Activated B cell treated with CpG ODN at 0.5 μM for 24 hours (primary cell): ENCODE measurements around the gene P4HA3. TPM values are rescaled to one million over a fixed set of nuclear protein-coding genes. Genes with fewer than 3 reads are reported as not detected.

Experiments used
- ATAC-seq: fragments of 200-7000 bp; cut with Tn5 transposase; one replicate; pipeline ENCODE4 v1.10.0; 2021; ENCODE audit warnings: low read depth, mild to moderate bottlenecking, moderate library complexity
- CTCF ChIA-PET: fragments of 350-600 bp; sonication (Branson Sonifier 250); formaldehyde crosslinking; loops from one replicate; lab custom pipeline; 2021; ENCODE audit warnings: antibody characterized with exemption; lab: Charles Lee
- POLR2A ChIA-PET: fragments of 350-600 bp; sonication (Branson Sonifier 250); formaldehyde crosslinking; loops from one replicate; lab custom pipeline; 2021; ENCODE audit warnings: antibody characterized with exemption; lab: Charles Lee
- DNase-seq: peaks from one replicate; pipeline ENCODE4 v3.0.0; 2022
- H3K27ac Mint-ChIP-seq: one replicate; pipeline ENCODE4 v1.8.0; 2020; ENCODE audit warnings: mixed read lengths
- H3K27me3 Mint-ChIP-seq: one replicate; pipeline ENCODE4 v1.8.0; 2021; ENCODE audit warnings: mixed read lengths
- H3K36me3 Mint-ChIP-seq: one replicate; pipeline ENCODE4 v1.8.0; 2021; ENCODE audit warnings: low read depth, mixed read lengths
- H3K4me1 Mint-ChIP-seq: one replicate; pipeline ENCODE4 v1.8.0; 2021; ENCODE audit warnings: mixed read lengths
- H3K4me3 Mint-ChIP-seq: one replicate; pipeline ENCODE4 v1.8.0; 2020; ENCODE audit warnings: mild to moderate bottlenecking, mixed read lengths
- H3K9me3 Mint-ChIP-seq: one replicate; pipeline ENCODE4 v1.8.0; 2020; ENCODE audit warnings: mixed read lengths
- intact Hi-C: fragments of 100-400 bp; cut with micrococcal nuclease; formaldehyde crosslinking; loops from one replicate; pipeline ENCODE4 v1.15.1; 2024
- total RNA-seq: library from RNA; stranded (reverse); gene quantifications from 2 replicates; pipeline ENCODE4 v1.2.3, GENCODE V29; 2022
- TF ChIP-seq, protein P1 (sequence below): fragments of 200-600 bp; IDR thresholded peaks from one replicate; pipeline ENCODE4 v1.8.0; 2022; ENCODE audit warnings: antibody characterized with exemption, mild to moderate bottlenecking

Gene P4HA3
- not detected in 2 replicates for total RNA-seq

DNA sequence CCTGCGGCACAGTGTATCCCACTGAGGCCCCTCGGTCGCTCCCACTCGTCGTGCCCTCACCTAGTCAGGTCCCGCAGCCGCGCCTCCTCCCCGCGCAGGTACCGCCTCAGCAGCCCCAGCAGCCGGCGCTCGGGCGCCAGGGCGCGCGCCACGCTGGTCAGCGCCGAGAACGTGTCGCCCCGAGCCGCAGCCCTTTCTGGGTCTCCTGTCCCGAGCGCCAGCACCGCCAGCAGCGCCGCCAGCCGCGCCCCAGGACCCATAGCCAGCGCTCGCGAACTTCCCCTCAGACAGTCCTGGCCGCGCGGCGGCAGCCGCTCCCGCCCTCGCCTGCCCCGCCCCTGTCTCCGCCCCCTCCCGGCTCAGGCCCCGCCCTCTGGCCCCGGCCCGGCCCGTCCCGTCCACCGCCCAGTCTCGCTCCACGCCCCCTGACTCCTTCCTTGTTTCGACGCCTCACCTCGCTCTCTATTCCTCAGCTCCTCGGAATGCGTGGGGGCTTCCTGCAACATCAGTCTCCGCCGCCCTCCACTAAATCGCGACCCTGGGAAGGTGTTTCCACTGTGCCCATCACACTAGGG lies at the start of gene P4HA3:
Gene P4HA3, minus strand, starts transcription at position 289 of the 575 bp plus-strand sequence. Its CDS starts 29 bp downstream, at position 260.
- Mint-ChIP-seq H3K27ac (peak within 1 kb of the TSS; percentile 3), H3K9me3 (peaks cover 2% of the 10 kb centered on the region), H3K36me3 (no peaks in the 10 kb centered on the region), H3K4me1 (peaks cover 13% of the 10 kb centered on the region), H3K4me3 (peak within 1 kb of the TSS; percentile 21), H3K27me3 (peaks cover 25% of the 10 kb centered on the region)
- ChIA-PET CTCF (no interaction called here), POLR2A (no interaction called here)
- TF ChIP-seq, protein P1, sequence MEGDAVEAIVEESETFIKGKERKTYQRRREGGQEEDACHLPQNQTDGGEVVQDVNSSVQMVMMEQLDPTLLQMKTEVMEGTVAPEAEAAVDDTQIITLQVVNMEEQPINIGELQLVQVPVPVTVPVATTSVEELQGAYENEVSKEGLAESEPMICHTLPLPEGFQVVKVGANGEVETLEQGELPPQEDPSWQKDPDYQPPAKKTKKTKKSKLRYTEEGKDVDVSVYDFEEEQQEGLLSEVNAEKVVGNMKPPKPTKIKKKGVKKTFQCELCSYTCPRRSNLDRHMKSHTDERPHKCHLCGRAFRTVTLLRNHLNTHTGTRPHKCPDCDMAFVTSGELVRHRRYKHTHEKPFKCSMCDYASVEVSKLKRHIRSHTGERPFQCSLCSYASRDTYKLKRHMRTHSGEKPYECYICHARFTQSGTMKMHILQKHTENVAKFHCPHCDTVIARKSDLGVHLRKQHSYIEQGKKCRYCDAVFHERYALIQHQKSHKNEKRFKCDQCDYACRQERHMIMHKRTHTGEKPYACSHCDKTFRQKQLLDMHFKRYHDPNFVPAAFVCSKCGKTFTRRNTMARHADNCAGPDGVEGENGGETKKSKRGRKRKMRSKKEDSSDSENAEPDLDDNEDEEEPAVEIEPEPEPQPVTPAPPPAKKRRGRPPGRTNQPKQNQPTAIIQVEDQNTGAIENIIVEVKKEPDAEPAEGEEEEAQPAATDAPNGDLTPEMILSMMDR = no peak
- DNase-seq = peak; percentile 34
- intact Hi-C loops = no loop called here
- peak; percentile 96 for ATAC-seq

DNA sequence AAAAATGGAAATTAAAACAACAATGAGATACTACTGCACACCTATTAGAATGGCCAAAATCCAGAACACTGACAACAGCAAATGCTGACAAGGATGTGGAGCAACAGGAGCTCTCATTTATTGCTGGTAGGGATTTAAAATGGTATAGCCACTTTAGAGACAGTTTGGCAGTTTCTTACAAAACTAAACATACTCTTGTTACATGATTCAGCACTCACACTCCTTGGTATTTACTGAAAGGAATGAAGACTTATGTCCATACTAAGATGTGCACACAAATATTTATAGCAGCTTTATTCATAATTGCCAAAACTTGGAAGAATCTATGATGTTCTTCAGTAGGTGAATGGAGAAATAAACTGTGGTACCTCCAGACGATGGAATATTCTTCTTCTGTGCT lies 46.0 kb upstream of the P4HA3 start:
- H3K9me3 Mint-ChIP-seq = no peaks in the 10 kb centered on the region
- H3K4me1 Mint-ChIP-seq = no peaks in the 10 kb centered on the region
- intact Hi-C loops = no loop called here
- ATAC-seq = no peak
- H3K4me3 Mint-ChIP-seq = no peak overlapping the region
- DNase-seq = no peak
- TF ChIP-seq, protein P1 = no peak
- H3K27ac Mint-ChIP-seq = no peak overlapping the region
- ChIA-PET POLR2A (no interaction called here), CTCF (no interaction called here)
- H3K27me3 Mint-ChIP-seq = no peaks in the 10 kb centered on the region
- peaks cover 65% of the 10 kb centered on the region for H3K36me3 Mint-ChIP-seq

DNA sequence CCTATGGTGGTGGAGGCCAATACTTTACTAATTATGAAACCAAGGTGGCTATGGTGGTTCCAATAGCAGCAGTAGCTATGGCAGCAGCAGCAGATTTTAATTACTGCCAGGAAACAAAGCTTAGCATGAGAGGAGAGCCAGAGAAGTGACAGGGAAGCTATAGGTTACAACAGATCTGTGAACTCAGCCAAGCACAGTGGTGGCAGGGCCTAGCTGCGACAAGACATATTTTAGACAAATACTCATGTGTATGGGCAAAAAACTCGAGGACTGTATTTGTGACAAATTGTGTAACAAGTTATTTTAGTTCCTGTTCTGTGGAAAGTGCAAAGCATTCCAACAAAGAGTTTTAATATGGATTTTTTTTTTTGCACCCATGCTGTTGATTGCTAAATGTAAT lies 44.2 kb upstream of the P4HA3 start:
- no peak for ATAC-seq
- CTCF ChIA-PET = interaction anchor here (0.6 kb wide), 1 partner anchor 98 kb away, joined by 3 read pairs; no protein-coding TSS in a partner anchor

DNA sequence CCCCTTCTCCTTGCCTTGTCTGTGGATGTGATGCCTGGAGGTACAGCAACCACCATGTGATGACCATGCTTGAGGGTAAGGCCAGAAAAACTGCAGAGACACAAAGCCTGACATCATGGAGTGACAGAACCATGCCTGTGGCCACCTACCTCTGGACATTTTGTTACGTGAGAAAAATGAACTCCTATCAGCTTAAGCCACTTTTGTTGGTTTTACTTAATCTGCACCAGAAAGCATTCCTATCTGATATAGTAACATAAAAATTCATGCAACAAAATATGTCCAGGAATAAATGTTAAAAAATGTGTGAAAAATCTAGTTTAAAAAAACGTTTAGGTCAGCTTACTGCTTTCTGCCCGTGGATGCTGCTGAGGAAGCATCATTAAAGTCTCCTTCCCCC lies 42.6 kb upstream of the P4HA3 start:
- no peaks in the 10 kb centered on the region for H3K9me3 Mint-ChIP-seq
- H3K27ac Mint-ChIP-seq = no peak overlapping the region
- CTCF ChIA-PET = no interaction called here
- DNase-seq (no peak), ATAC-seq (no peak)
- POLR2A ChIA-PET = no interaction called here
- H3K36me3 Mint-ChIP-seq = peaks cover 40% of the 10 kb centered on the region
- no peaks in the 10 kb centered on the region for H3K4me1 Mint-ChIP-seq
- H3K4me3 Mint-ChIP-seq = no peak overlapping the region
- TF ChIP-seq, protein P1 = no peak
- intact Hi-C loops = no loop called here
- no peaks in the 10 kb centered on the region for H3K27me3 Mint-ChIP-seq

More for the DNA sequence above, 44.2 kb upstream of the P4HA3 start:
- Mint-ChIP-seq H3K36me3 (peaks cover 51% of the 10 kb centered on the region), H3K4me1 (no peaks in the 10 kb centered on the region), H3K27me3 (no peaks in the 10 kb centered on the region), H3K9me3 (no peaks in the 10 kb centered on the region), H3K4me3 (no peak overlapping the region), H3K27ac (no peak overlapping the region)
- no peak for DNase-seq
- intact Hi-C loops = no loop called here
- TF ChIP-seq, protein P1 = no peak
- POLR2A ChIA-PET = no interaction called here

DNA sequence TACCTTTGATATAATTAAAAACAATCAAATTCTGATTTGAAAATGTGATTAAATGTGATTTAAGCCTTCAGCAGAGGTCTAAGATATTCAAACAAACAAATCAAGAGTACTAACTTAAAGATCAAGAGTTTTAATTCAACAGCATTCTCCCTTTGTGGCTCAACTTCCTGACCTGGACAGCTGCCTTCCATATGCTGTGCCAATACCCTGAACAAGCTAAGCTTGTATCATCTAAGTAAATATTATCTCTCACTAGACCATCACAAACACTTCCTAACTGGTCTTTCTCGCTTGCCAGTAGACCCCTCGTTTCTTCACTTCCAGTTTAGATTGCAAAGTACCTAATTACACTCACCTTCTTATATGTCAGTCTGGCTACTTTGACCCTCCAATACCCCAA lies 35.9 kb upstream of the P4HA3 start:
- intact Hi-C loops = no loop called here
- DNase-seq = no peak
- H3K4me1 Mint-ChIP-seq = no peaks in the 10 kb centered on the region
- no peak for ATAC-seq
- no peak overlapping the region for H3K27ac Mint-ChIP-seq
- H3K36me3 Mint-ChIP-seq = peaks cover 40% of the 10 kb centered on the region
- no peak overlapping the region for H3K4me3 Mint-ChIP-seq
- H3K27me3 Mint-ChIP-seq = no peaks in the 10 kb centered on the region
- TF ChIP-seq, protein P1 = no peak
- no peaks in the 10 kb centered on the region for H3K9me3 Mint-ChIP-seq
- POLR2A ChIA-PET = no interaction called here
- CTCF ChIA-PET = no interaction called here
